HG03159 (cell line): ENCODE measurements around the gene HCN4.
"Not testable (repeated sequence)": the region's sequence is repeated elsewhere in the genome, so short reads cannot be mapped to it uniquely, and the experiment has no call there.

ENCODE experiments used
- ATAC-seq: cut with Tn5 transposase; IDR thresholded peaks from one replicate; pipeline ENCODE4 v1.9.1; 2021; ENCODE audit warnings: mild to moderate bottlenecking, moderate library complexity; ENCODE audit not compliant: unreplicated experiment

The HCN4 gene

DNA sequence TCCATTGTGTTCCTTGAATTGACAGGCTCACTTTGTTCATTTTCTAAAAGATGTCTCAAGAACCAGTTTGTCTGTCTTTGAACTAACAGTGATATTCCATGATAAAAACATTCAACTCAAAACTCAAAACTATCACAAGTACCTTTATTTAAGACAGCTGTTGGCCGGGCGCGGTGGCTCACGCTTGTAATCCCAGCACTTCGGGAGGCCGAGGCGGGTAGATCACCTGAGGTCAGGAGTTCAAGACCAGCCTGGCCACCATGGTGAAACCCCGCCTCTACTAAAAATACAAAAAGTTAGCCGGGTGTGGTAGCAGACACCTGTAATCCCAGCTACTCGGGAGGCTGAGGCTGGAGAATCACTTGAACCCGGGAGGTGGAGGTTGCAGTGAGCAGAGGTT, 68.5 kb downstream of the HCN4 start:
- ATAC-seq, result not testable (repeated sequence)

DNA sequence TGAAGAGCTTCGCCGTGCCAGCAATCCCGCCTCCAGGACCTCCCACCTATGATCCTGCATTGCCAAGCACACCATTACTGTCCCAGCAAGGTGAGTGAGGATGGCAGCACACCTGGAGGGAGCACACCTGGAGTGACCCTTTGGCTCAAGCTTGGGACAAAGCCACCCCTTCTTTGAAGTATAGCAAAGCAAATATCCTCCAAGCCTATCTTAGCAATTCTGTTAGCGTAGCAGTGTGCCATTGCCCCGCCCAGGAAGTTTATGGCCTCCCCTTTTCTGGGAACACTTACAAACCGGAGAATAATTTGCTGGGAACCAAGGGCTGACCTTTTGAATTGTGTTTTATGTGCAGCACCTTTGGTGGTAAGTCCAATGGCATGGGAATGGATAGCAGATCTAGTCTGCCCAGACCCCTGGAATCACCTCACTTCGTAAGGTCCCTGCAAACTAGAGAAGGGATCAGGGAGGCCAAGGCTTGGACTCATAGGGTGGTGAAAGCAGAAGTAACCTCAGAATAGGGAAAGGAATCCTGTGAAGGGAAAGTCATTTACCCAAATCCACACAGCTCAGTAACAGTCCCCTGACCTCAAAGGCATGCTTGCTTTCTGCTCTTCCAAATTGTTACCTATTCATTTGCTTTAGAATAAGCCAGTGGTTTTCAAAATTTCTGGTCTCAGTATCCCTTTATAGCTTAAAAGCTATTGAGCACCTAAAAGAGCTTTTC, 70.1 kb downstream of the HCN4 start:
- no peak for ATAC-seq

- ATAC-seq, result no peak
Measured at GRCh38 chr15:73296609-73297353, 72.0 kb downstream of the HCN4 start.

GRCh38 chr15:73295630-73296286, 73.0 kb downstream of the HCN4 start:
- no peak for ATAC-seq

GRCh38 chr15:73293773-73294172, 75.0 kb downstream of the HCN4 start:
- ATAC-seq, result no peak

- no peak for ATAC-seq
Measured at GRCh38 chr15:73291441-73291840, 77.3 kb downstream of the HCN4 start.

GRCh38 chr15:73287019-73287418, 81.7 kb downstream of the HCN4 start:
- ATAC-seq, result no peak

DNA sequence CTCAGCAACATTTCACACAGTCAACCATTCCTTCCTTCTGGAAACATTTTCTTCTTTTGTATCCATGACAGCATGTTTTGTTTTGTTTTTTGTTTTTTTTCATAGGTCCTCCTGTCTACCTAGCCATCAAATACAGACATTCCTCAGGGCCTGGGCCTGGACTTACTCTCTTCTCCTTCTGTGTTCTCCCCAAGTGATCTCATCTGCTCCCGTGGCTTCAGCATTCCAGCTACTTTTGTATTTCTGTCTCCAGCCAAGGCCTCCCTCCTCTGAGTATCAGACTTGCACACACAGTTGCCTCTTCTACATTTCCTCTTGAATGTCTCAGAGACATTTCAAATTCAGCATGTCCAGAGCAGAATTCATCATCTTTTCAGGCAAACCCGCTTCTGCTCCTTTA, 82.4 kb downstream of the HCN4 start:
- ATAC-seq, result no peak

DNA sequence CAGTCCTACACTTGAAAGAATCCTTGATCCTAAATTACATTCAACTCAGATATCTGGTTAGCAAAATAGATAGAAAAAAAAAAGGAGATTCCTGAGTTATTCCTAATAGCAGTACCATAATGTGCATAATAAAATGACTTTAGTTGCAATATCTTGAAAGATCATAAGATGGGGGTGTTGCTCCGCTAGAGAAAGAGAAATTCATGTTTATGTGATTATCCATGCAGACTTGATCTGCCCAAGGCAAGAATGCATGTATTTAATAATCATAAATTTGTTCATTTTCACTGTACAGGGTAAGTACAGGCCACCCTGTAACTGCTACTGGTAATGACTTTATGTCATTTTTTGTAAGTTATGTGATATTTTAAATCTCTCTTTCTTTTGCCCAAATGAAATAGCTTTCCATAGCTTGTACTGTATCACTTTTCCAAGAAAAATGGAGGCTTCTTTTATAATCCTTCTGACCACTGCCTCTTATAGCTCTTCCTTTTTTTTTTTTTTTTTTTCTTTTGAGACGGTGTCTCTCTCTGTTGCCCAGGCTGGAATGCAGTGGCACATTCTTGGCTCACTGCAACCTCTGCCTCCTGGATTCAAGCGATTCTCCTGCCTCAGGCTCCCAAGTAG, 84.6 kb downstream of the HCN4 start:
- no peak for ATAC-seq

- no peak for ATAC-seq
Measured at GRCh38 chr15:73283366-73283962, 85.3 kb downstream of the HCN4 start.

- no peak for ATAC-seq
Measured at GRCh38 chr15:73282567-73283365, 86.0 kb downstream of the HCN4 start.

DNA sequence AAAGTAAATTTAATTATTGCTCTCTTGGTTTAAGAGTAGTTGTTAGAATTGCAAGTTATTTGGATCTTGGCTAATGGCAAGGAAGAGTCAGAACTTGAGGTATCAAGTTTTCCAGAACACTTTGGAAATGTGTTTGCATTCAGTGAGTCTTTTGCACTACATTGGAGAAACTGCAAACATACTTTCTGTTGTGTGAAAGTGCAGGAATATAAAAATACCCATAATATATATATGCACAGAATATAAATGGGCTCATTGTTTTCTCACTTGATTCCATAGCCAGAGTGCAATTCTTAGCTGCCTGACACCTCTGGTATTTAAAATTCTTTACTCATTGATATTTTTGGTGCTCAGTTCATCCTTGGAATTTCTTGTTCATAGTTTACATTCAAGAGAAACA, 92.9 kb downstream of the HCN4 start:
- no peak for ATAC-seq

GRCh38 chr15:73273181-73274002, 95.4 kb downstream of the HCN4 start:
- ATAC-seq, result no peak

DNA sequence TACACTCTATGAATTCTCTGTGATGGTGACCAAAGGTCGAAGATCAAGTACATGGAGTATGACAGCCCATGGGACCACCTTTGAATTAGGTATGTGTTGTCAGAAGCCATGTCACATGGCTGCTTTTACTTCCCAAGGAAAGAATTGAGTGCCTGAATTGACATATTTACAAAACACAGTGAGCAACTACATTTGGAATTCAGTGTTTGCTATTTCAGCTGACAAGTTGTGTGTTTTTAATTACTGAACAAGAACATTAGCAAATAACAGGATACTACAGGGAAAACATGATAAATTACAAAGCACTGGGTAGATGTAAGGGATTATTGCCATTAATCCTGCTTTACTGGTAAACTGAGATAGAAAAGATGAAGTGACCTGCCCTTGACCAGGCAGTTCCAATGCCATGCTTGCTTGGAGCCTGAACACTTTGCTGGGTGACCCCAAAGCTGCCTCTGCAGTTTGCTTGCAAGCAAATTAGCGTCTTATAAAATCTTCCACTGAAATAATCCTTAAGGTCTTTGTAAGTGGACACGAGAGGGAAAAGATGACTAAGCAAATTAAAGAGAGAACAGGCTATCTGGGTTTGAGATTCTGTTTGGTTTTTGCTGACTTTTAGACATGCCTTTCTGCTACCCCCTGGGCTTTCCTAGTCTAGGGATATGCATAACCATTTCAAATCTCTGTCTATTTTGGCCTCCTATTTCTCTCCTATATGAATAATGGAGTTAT, 98.2 kb downstream of the HCN4 start:
- no peak for ATAC-seq
